GM18505 (cell line): ENCODE results near the gene ARHGAP26.

ENCODE experiments used
- ATAC-seq: cut with Tn5 transposase; IDR thresholded peaks from one replicate; pipeline ENCODE4 v1.9.1; 2021; ENCODE audit not compliant: unreplicated experiment
- POLR2A ChIP-seq: IDR thresholded peaks from 4 replicates; pipeline ENCODE4 v1.6.1; 2011; ENCODE audit warnings: borderline replicate concordance; ENCODE audit not compliant: insufficient read depth, insufficient read length; ENCODE audit errors: extremely low read depth

Gene ARHGAP26

DNA sequence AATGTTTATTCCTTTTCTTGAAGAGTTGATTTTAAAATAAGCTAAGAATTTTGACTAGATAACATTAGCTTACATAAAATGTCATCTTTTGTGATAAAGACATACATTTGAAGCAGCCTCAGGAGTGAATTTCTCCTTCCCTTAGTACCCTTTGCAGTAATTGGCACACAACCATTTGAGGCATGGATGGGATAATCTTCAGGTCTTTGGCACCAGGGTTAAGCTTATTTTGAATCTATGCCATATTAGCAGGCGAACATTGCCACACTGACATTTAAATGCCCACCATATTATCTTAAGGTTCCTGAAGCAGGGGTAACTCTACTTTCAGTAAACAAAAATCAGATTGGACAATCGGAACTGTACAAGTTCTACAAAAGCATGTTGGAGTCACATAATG, 507.4 kb downstream of the ARHGAP26 start:
- no peak for ATAC-seq
- TF ChIP-seq POLR2A = no peak
